Fibroblast of the aortic adventitia (primary cell): ENCODE measurements around the gene HM13. TPM values are rescaled to one million over a fixed set of nuclear protein-coding genes. Genes with fewer than 3 reads are reported as not detected.

ENCODE experiments used
- DNase-seq: peaks from one replicate; pipeline ENCODE4 v3.0.0-alpha.2; 2010; ENCODE audit warnings: low read depth
- H3K4me3 ChIP-seq: 2 replicates; pipeline ENCODE4 v1.5.1; 2011; ENCODE audit warnings: low read depth, mild to moderate bottlenecking, control low read depth, low read length, moderate library complexity
- CTCF ChIP-seq: IDR thresholded peaks from 2 replicates; pipeline ENCODE4 v1.5.1; 2011; ENCODE audit warnings: mild to moderate bottlenecking, low read length, control low read depth, inconsistent platforms; ENCODE audit not compliant: insufficient read depth
- total RNA-seq: library from RNA; depleted of rRNA; stranded (reverse); fragments of >200 nt; gene quantifications from 2 replicates; pipeline ENCODE4 v1.2.3, GENCODE V29; 2012; ENCODE audit warnings: low replicate concordance

Gene HM13
- total RNA-seq, 1 donor, result 131 TPM

GRCh38 chr20:31567380-31567720 is 53.1 kb downstream of the HM13 start:
- no peak for TF ChIP-seq CTCF
- no peak overlapping the region for H3K4me3 ChIP-seq
- no peak for DNase-seq

- peak; percentile 50 for DNase-seq
- H3K4me3 ChIP-seq, result no peak overlapping the region
- TF ChIP-seq CTCF, result no peak
These were observed 53.9 kb downstream of the HM13 start for GRCh38 chr20:31568041-31568731.

- DNase-seq, result no peak
- H3K4me3 ChIP-seq, result no peak overlapping the region
- no peak for TF ChIP-seq CTCF
These were observed 54.5 kb downstream of the HM13 start for GRCh38 chr20:31568773-31569162.

GRCh38 chr20:31569163-31570020 is 55.1 kb downstream of the HM13 start:
- no peak overlapping the region for H3K4me3 ChIP-seq
- TF ChIP-seq CTCF, result peak; percentile 91
- peak; percentile 57 for DNase-seq

GRCh38 chr20:31570021-31570463 is 55.8 kb downstream of the HM13 start:
- TF ChIP-seq CTCF, result no peak
- DNase-seq, result no peak
- H3K4me3 ChIP-seq, result no peak overlapping the region

GRCh38 chr20:31570735-31571617 is 56.7 kb downstream of the HM13 start:
- no peak for DNase-seq
- TF ChIP-seq CTCF, result no peak
- no peak overlapping the region for H3K4me3 ChIP-seq
